HG03457 (cell line): ENCODE results near the gene TRMT2A.
"Not testable (repeated sequence)": the region's sequence is repeated elsewhere in the genome, so short reads cannot be mapped to it uniquely, and the experiment has no call there.

Source experiments
- ATAC-seq: cut with Tn5 transposase; IDR thresholded peaks from one replicate; pipeline ENCODE4 v1.9.1; 2021; ENCODE audit warnings: moderate number of reproducible peaks; ENCODE audit not compliant: unreplicated experiment

The TRMT2A gene

GRCh38 chr22:20088263-20088648, 28.8 kb downstream of the TRMT2A start:
- no peak for ATAC-seq

GRCh38 chr22:20087319-20088262, 29.4 kb downstream of the TRMT2A start:
- ATAC-seq = no peak

DNA sequence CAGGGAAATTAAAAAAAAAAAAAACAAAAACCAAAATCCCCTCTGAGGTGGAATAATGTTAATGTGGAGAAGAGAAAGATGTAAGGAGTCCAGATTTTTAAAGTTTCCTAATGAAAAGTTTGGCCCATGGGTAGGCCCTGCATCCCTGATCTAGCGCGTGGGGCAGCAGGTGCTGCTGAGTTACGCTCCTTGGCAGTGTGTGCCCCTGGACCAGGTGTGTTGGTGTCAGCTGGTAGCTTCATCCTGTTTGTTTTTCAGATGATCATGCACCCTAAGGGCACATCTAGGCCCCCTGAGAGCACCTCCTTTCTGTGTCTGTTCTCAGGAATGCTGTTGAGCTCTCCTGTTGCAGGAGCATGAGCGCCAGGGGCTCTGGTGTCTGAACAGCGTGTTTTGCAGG, 30.3 kb downstream of the TRMT2A start:
- ATAC-seq = no peak

DNA sequence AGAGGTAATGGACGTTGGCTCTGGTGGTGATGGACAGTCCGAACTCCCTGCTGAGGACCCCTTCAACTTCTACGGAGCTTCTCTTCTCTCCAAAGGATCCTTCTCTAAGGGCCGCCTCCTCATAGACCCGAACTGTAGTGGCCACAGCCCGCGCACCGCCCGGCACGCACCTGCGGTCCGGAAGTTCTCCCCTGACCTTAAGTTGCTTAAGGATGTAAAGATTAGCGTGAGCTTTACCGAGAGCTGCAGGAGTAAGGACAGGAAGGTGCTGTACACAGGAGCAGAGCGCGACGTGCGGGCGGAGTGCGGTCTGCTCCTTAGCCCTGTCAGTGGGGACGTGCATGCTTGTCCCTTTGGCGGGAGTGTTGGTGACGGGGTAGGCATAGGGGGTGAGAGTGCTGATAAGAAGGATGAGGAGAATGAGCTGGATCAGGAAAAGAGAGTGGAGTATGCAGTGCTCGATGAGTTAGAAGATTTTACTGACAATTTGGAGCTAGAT, 30.9 kb downstream of the TRMT2A start:
- no peak for ATAC-seq

GRCh38 chr22:20085651-20086050, 31.4 kb downstream of the TRMT2A start:
- ATAC-seq = no peak

GRCh38 chr22:20084547-20085413, 32.2 kb downstream of the TRMT2A start:
- no peak for ATAC-seq

DNA sequence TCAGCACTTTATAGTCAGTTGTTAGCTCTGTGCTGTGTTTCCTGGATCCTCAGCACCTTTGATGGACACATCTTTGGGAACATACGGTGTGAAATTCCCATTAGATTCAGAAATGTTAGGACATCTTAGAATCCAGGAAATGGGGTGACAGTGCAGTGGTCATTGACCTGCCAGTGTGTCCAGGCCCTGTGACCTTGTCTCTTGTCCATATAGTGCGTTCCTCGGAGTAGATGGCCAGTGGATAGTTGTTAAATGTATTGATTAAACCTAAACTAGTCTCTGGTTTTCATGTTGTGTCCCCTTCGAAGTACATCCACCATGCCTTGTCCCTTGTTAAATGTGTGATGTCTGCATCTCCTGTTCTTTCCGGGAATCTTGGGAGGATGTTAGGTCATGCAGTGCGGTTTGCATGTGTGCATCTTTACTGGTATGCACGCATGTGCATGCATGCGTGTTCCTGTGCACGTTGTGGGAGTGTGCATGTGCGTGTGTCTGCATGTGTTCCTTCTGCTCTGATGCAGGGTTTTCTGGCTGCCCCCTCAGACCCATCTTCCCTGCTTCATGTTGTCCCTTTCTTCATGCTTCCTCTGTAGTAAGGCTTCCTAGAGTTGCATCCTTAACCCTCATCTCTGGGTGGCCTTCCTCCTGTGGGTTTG, 33.0 kb downstream of the TRMT2A start:
- no peak for ATAC-seq

- no peak for ATAC-seq
These were observed 33.7 kb downstream of the TRMT2A start for GRCh38 chr22:20083157-20083890.

DNA sequence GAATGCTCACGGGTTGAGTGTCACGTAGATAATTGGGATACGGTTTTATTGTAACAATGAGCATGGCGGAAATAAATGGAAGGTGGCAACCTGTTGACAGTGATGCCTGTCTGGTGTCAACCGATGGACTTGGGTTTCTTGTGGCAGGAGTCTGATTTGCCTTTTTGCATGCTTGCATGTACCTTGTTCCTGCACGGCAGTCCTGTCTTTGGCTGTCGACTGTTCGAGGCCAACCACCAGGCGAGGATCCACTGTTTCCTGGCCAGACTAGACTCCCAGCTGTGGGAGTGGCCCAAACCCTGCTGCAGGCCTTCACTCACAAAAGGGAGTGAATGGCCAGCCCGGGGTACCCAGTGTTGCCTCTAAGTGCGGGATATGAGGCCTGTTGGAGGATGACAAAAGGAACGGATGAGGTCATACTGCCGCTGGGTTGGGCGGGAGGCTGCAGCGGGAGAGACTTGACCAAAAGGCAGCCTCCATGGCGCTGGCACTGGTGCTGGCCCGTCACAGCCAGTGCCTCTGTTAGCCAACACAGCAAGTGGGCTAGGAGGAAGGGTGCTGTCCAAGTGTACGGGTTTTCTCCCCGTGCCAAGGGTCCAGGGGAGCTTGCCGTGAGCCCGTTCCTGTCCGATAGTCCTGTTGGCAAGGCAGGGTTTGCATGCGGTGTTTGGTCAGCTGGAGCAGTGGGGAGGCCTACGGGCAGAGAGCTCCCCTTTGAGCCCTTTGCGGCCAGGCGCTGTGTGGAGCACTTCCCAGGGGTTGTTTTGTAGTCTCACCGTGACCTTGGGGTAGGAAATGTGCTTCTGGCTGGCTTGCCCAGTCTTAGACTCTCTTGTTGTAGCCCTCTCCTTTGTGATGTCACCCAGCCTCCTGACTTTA, 36.0 kb downstream of the TRMT2A start:
- ATAC-seq = no peak

DNA sequence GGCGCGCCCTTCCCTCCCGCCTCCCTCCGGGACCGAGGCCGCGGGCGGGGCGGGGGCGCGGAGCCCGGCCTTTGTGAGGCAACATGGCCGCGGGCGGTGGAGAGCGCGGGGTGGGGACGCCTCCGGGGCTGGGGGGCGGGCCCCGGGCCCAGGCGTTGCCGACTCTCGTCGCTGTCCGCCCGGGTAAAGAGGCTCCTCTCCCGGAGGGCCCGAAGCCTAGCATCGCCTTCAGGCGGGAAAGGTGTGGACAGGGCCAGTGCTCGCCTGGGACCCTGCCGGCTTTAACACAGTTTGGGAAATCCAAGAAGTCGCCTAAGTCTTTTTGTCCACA, 36.6 kb downstream of the TRMT2A start:
- peak; percentile 41 for ATAC-seq

DNA sequence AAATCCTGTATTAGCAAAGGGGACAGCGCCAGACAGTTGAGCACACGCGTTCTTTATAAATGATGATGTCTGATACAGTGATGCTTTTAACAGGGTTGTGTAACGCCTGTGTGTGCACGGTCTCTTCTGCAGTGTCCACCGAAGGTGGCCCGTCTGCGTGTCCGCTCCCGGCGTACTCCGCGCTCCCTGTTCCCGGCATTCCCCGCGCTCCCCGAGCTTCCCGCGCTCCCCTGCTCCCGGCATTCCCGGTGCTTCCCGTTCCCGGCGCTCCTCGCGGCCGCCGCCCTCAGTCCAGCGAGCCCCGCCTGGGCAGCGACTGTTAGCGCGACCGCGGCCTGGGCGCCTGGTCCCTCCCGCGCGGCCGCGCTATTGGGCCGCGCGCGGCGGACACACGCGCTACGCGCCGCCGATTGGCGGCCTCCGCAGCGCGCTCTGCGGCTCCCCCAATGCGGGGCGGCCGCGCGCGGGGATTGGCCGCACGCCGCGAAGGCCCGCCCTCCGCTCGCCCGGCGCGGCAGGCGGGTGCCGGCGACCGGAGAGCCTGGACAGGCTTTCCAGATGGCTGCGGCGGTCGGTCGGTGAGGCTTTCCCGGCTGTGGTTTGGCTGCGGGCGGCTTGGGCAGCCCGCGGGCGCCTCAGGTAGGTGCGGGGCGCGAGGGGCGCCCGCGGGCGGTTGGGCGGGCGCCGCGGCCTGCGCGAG, 37.1 kb downstream of the TRMT2A start, which contains the start of gene DGCR8:
TSS of gene DGCR8 (plus strand) at position 497 of the 700 bp plus-strand sequence. CDS start 5,723 bp downstream, outside the sequence.
- ATAC-seq = peak; percentile 67

DNA sequence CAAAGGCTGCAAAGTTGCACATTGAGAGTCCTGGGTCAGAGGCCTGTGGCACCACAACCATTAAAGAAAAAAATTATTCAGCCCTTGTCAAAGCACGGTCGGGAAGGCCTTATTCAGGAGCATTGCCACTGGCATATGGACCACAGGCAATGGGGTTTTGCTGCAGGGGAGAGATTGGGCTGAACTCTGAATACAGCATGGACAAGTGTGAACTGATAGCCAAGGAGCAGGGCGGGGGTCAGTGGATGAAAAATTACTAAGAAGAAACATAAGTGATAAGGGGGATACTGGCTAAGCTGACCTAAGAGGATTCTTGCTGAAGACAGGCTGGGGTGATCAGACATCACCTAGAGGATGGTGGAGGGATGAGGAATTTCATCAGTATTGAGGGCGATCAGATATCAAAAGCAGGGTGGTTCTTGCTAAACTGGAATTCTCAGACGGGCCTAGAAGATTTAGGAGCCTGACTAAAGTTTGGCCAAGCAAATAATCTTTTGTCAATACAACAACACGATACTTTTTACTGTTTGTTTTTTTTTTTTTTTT, 40.3 kb downstream of the TRMT2A start:
- ATAC-seq = no peak

DNA sequence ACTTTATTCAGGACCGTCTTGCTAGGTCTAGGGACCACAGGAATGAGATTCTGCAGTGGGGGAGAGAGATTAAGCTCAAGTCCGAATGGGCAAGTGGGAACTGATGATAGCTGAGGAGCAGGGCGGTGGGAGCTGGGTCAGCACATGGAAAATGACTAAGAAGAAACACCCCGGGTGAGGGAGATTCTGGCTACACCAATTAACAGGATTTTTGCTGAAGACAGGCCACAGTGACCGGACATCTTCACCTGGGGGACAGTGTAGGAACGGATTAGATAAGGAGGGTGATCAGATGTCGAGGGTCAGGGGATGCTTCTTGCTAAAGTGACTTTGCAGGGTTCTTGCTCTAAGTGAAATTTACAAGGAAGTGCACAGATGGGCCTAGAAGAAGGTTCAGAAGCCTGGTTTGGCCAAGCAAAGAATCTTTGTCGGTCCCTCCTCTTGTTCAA, 45.5 kb downstream of the TRMT2A start:
- no peak for ATAC-seq

DNA sequence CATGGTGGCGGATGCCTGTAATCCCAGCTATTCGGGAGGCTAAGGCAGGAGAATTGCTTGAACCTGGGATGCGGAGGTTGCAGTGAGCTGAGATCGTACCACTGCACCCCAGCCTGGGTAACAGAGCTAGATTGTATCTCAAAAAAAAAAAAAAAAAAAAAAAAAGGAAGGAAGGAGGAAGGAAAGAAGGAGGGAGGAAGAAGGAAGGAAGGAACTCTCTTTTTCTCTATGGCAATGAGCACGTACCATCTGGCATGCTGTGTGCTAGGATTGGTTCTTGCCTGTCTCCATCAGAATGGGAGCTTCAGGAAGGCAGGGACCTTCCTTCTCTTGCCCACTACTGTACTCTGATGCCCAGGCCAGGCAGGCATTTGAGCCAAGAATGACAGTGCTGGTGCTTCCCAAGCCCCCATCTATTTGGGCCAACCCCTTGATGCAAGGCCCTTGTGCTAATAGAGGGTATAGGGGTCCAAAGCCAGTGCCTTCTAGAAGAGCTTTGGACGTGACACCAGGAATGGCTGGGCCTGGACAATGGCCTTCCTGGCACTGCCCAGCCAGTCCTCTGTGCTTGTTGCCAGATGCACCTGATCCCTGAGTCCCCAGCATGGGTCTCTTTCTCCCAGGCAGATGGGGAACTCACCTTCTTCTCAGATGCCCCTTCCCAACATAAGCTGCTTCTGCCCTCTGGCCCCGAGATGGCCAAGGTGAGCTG, 47.5 kb downstream of the TRMT2A start:
- ATAC-seq = no peak

DNA sequence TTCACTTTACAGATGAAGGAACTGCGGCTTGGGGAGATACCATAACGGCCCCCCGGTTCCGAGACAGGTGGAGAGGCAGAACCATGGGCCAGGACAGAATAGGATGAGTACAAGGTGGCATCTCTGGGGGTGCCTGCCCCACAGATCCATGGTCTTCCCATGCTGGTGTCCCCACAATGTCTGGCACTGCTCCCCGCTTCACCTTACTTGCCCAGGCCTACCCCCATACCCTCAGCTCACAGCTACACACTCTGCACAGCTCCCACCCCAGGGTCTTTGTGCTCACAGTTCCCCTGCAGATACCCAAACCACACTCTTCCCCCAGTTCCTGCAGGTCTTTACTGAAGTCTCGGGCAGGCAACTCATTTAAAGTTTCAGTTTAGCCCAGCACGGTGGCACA, 48.4 kb downstream of the TRMT2A start:
- no peak for ATAC-seq

GRCh38 chr22:20067384-20067682, 49.7 kb downstream of the TRMT2A start:
- not testable (repeated sequence) for ATAC-seq

DNA sequence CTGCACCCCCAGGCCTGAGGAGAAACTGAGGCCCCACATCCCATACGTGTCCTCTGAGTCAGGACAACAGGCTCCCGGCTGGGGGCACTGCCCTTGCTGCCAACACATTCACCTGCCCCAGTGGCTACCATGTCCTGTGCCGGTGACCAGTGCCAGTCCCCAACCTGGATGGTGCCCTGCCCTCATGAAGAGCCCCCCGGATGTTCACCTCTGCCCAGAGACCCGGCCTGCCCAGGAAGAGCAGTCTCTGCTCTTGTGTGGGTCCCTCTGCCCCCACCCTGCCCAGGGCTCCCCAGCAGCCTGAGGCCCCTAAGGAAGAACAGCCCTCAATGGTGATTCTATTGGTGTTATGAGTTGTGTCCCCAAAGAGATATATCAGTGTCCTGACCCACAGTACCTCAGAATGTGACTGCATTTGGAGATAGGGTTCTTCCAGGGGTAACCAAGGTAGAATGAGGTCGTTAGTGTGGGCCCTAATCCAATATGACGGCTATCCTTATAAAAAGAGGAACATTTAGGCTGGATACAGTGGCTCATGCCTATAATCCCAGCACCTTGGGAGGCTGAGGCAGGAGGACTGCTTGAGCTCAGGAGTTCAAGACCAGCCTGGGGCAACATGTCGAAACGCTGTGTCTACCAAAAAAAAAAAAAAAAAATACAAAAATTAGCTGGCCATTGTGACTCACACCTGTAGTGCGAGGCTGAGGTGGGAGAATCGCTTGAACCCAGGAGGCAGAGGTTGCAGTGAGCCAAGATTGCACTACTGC, 50.2 kb downstream of the TRMT2A start:
- no peak for ATAC-seq
